Stimulated activated CD8-positive, alpha-beta memory T cell treated with anti-CD3 and anti-CD28 coated beads, Interleukin-4, amount 100 ng/mL, for 4 hours (primary cell): ENCODE results near the gene VWF.

ENCODE experiments used
- DNase-seq, 2 donors: peaks; one replicate each; pipeline ENCODE4 v3.0.0-alpha.2; 2020; ENCODE audit warnings: low read depth in 2 of 2, low spot score in 1 of 2

The VWF gene

GRCh38 chr12:5921966-5922899 lies 202.2 kb downstream of the VWF start:
- DNase-seq: no peak

- DNase-seq: no peak
Observed at GRCh38 chr12:5921027-5921909, 203.2 kb downstream of the VWF start.

GRCh38 chr12:5916785-5917290 lies 207.6 kb downstream of the VWF start:
- DNase-seq: no peak

- DNase-seq: no peak
Observed at GRCh38 chr12:5915511-5915910, 209.0 kb downstream of the VWF start.

GRCh38 chr12:5914387-5915149 lies 209.9 kb downstream of the VWF start:
- DNase-seq: no peak

- no peak for DNase-seq
Observed at GRCh38 chr12:5913387-5913786, 211.1 kb downstream of the VWF start.

GRCh38 chr12:5912437-5913334 lies 211.8 kb downstream of the VWF start:
- DNase-seq: no peak

GRCh38 chr12:5912011-5912410 lies 212.5 kb downstream of the VWF start:
- no peak for DNase-seq

GRCh38 chr12:5910790-5911548 lies 213.5 kb downstream of the VWF start:
- DNase-seq: no peak

GRCh38 chr12:5909560-5909959 lies 214.9 kb downstream of the VWF start:
- DNase-seq: no peak

- no peak for DNase-seq
Observed at GRCh38 chr12:5908251-5908650, 216.2 kb downstream of the VWF start.

GRCh38 chr12:5907807-5908206 lies 216.7 kb downstream of the VWF start:
- DNase-seq: no peak

GRCh38 chr12:5905757-5906156 lies 218.7 kb downstream of the VWF start:
- no peak for DNase-seq

GRCh38 chr12:5904969-5905368 lies 219.5 kb downstream of the VWF start:
- no peak for DNase-seq

- DNase-seq: no peak
Observed at GRCh38 chr12:5904441-5904840, 220.0 kb downstream of the VWF start.

GRCh38 chr12:5902736-5903135 lies 221.7 kb downstream of the VWF start:
- no peak for DNase-seq

GRCh38 chr12:5901416-5901815 lies 223.1 kb downstream of the VWF start:
- no peak for DNase-seq

- DNase-seq: no peak
Observed at GRCh38 chr12:5900533-5901205, 223.8 kb downstream of the VWF start.

GRCh38 chr12:5900076-5900475 lies 224.4 kb downstream of the VWF start:
- no peak for DNase-seq
